RPMI7951 (cell line): Measurements from ENCODE around the gene ANKRD44. TPM values are rescaled to one million over a fixed set of nuclear protein-coding genes. Genes with fewer than 3 reads are reported as not detected.

Experiments used
- DNase-seq: peaks from one replicate; pipeline ENCODE4 v3.0.0-alpha.2; 2012; ENCODE audit warnings: low read depth
- total RNA-seq: library from RNA; depleted of rRNA; stranded (reverse); fragments of >200 nt; shearing (Covaris generic); gene quantifications from 2 replicates; pipeline ENCODE4 v1.2.3, GENCODE V29; 2014; rRNA removed

Gene ANKRD44
- total RNA-seq, 1 experiment from 2014 or later, result 11.3 TPM

- DNase-seq, result no peak
Observed at GRCh38 chr2:196957881-196958525, 352.6 kb downstream of the ANKRD44 start.

GRCh38 chr2:196957442-196957841 lies 353.1 kb downstream of the ANKRD44 start:
- DNase-seq, result no peak

- no peak for DNase-seq
Observed at GRCh38 chr2:196956069-196956468, 354.5 kb downstream of the ANKRD44 start.

GRCh38 chr2:196955036-196955435 lies 355.5 kb downstream of the ANKRD44 start:
- no peak for DNase-seq

GRCh38 chr2:196954001-196954400 lies 356.6 kb downstream of the ANKRD44 start:
- no peak for DNase-seq

- DNase-seq, result no peak
Observed at GRCh38 chr2:196952936-196953335, 357.6 kb downstream of the ANKRD44 start.

GRCh38 chr2:196951973-196952372 lies 358.6 kb downstream of the ANKRD44 start:
- DNase-seq, result no peak

GRCh38 chr2:196949116-196949515 lies 361.5 kb downstream of the ANKRD44 start:
- no peak for DNase-seq

- no peak for DNase-seq
Observed at GRCh38 chr2:196944570-196944969, 366.0 kb downstream of the ANKRD44 start.

- no peak for DNase-seq
Observed at GRCh38 chr2:196941398-196942078, 369.0 kb downstream of the ANKRD44 start.

GRCh38 chr2:196939371-196939770 lies 371.2 kb downstream of the ANKRD44 start:
- DNase-seq, result peak; percentile 71

Other genes starting within 250 kb of the ANKRD44 start
- gene SF3B1, start 124.2 kb upstream of the ANKRD44 start, total RNA-seq, result 236 and 294 TPM in 2 replicates
- gene COQ10B, start 142.8 kb upstream of the ANKRD44 start, total RNA-seq, result 45.1 and 46.9 TPM in 2 replicates
- 286 and 315 TPM in 2 replicates for gene HSPD1, start 189.1 kb upstream of the ANKRD44 start, total RNA-seq
- 516 and 553 TPM in 2 replicates for gene HSPE1, start 189.6 kb upstream of the ANKRD44 start, total RNA-seq
- gene MOB4, start 205.3 kb upstream of the ANKRD44 start, total RNA-seq, result 80.6 and 103 TPM in 2 replicates